Neural progenitor cell (in vitro differentiated cells): ENCODE measurements around the gene TEPSIN.

Experiments used
- CTCF ChIP-seq: fragments of 200-600 bp; sonication (generic); IDR thresholded peaks from 2 replicates; pipeline ENCODE4 v1.5.1; 2017; ENCODE audit warnings: antibody characterized with exemption, mild to moderate bottlenecking
- EZH2 ChIP-seq: fragments of 200-600 bp; sonication (generic); IDR thresholded peaks from 2 replicates; pipeline ENCODE4 v1.6.1; 2017; ENCODE audit warnings: antibody characterized with exemption, mild to moderate bottlenecking, moderate library complexity

DNA sequence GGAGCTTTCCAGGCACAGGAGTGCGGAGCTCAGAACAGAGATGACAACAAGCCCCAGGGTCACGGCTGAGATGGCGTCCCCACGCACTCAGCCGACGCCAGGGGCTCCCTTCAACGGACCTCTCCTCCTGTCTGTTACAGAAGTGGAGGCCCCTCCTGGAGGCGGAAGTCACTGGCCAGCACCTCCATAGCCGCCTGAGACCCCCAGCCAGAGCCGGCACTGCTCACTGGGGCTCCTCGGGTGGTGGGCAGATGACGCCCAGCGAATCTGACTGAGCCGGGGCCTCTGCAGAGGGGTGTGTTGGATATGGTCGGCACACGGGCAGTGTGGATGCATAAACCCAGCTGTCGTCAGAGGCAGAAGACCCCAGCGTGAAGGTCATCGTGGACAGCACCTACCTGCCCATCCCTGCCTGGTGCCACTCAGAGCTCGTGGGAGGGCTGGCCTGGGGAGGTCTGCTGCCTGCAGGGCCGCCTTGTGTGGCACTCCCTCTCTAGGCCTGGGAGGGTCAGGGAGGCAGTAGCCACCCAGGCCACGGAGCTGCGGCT, 20.3 kb upstream of the TEPSIN start:
- TF ChIP-seq EZH2 (no peak), CTCF (no peak)
